HepG2 (cell line): ENCODE results near the gene SYP. TPM values are rescaled to one million over a fixed set of nuclear protein-coding genes. Genes with fewer than 3 reads are reported as not detected.

Source experiments
- ATAC-seq: fragments of 200-7000 bp; cut with Tn5 transposase; 3 replicates; pipeline ENCODE4 v1.9.1; 2020; ENCODE audit warnings: mild to moderate bottlenecking, moderate library complexity
- BruUV-seq: library from RNA; stranded (reverse); fragments of 400-500 nt; replicated peaks from 2 replicates; lab custom pipeline; 2021; lab: Mats Ljungman, UMichigan
- CTCF ChIA-PET: fragments of 300-600 bp; formaldehyde crosslinking; extraction: SDS; loops from one replicate; lab custom pipeline; 2021; ENCODE audit warnings: low total read pairs, inconsistent platforms, low intra/inter-chr PET ratio; lab: Yijun Ruan, JAX
- POLR2A ChIA-PET: fragments of 350-600 bp; sonication (Branson Sonifier 250); formaldehyde crosslinking; loops from one replicate; lab custom pipeline; 2020; ENCODE audit warnings: antibody characterized with exemption, inconsistent platforms; lab: Yijun Ruan, JAX
- DNase-seq: peaks from one replicate; pipeline ENCODE4 v3.0.0-alpha.2; 2015; ENCODE audit warnings: low spot score
- FAIRE-seq: peaks from 3 replicates; lab custom pipeline; 2011; peaks lifted over from hg19 to GRCh38; lab: Jason Lieb, UNC
- H2AFZ ChIP-seq: one replicate; pipeline ENCODE4 v1.6.1; 2011; ENCODE audit warnings: low read length, inconsistent platforms
- H3K27ac ChIP-seq: fragments of 300-600 bp; 3 replicates; pipeline ENCODE4 v1.8.0; 2011; ENCODE audit warnings: mixed run types, mild to moderate bottlenecking, mixed read lengths, low read length, inconsistent platforms; ENCODE audit not compliant: insufficient read depth; ENCODE audit errors: extremely low read length
- H3K27me3 ChIP-seq, 2 experiments: fragments of 200-600 bp in 1 of 2; 2 replicates in 1 of 2; 3 replicates in 1 of 2; pipeline versions ENCODE4 v1.6.0 to v1.8.0; 2011; ENCODE audit warnings: low read length in 2 of 2, mild to moderate bottlenecking in 2 of 2, moderate library complexity in 2 of 2, inconsistent platforms in 1 of 2; ENCODE audit not compliant: insufficient read depth in 2 of 2, control insufficient read depth in 1 of 2
- H3K36me3 ChIP-seq, 2 experiments: fragments of 200-600 bp in 1 of 2; replicated peaks in 1 of 2; 2 replicates in 1 of 2; 3 replicates in 1 of 2; pipeline versions ENCODE4 v1.5.1 to v1.8.0; 2011; ENCODE audit warnings: low read length in 2 of 2, inconsistent platforms in 1 of 2; ENCODE audit not compliant: insufficient read depth in 2 of 2, control insufficient read depth in 1 of 2
- H3K4me1 ChIP-seq: 2 replicates; pipeline ENCODE4 v1.5.1; 2012; ENCODE audit warnings: low read length, inconsistent platforms; ENCODE audit not compliant: insufficient read depth
- H3K4me2 ChIP-seq: 2 replicates; pipeline ENCODE4 v1.6.0; 2011; ENCODE audit warnings: low read depth, low read length, inconsistent platforms
- H3K4me3 ChIP-seq, 3 experiments: fragments of 200-600 bp in 1 of 3; sonication (generic), shearing (Covaris generic) in 1 of 3; replicated peaks in 1 of 3; 2 replicates each; pipeline ENCODE4 v1.5.1; 2011 to 2016; ENCODE audit warnings: low read length in 3 of 3, inconsistent platforms in 2 of 3, low read depth in 2 of 3, mild to moderate bottlenecking in 2 of 3, control low read depth in 1 of 3, mixed read lengths in 1 of 3; ENCODE audit not compliant: insufficient read depth in 1 of 3
- H3K79me2 ChIP-seq: one replicate; pipeline ENCODE4 v1.6.1; 2011; ENCODE audit warnings: low read length, inconsistent platforms; ENCODE audit not compliant: insufficient read depth
- H3K9ac ChIP-seq: 2 replicates; pipeline ENCODE4 v1.6.0; 2011; ENCODE audit warnings: mild to moderate bottlenecking, low read depth, low read length, inconsistent platforms; ENCODE audit not compliant: insufficient read depth
- H3K9me3 ChIP-seq: 2 replicates; pipeline ENCODE4 v1.5.1; 2012; ENCODE audit warnings: mild to moderate bottlenecking, low read length
- H4K20me1 ChIP-seq: 2 replicates; pipeline ENCODE4 v1.6.0; 2011; ENCODE audit warnings: inconsistent platforms, mild to moderate bottlenecking, low read length, moderate library complexity; ENCODE audit not compliant: insufficient read depth
- FOXO4 ChIP-seq: sonication (generic); formaldehyde crosslinking; conservative IDR thresholded peaks from 2 replicates; pipeline ENCODE4 v1.8.1; 2023; ENCODE audit warnings: missing genetic modification reagents
- GLMP ChIP-seq: sonication (generic); formaldehyde crosslinking; IDR thresholded peaks from 2 replicates; pipeline ENCODE4 v1.9.0; 2021; ENCODE audit warnings: missing genetic modification reagents, mild to moderate bottlenecking, borderline replicate concordance
- MED1 ChIP-seq: sonication (generic); formaldehyde crosslinking; IDR thresholded peaks from 2 replicates; pipeline ENCODE4 v1.4.0; 2020; ENCODE audit warnings: missing genetic modification reagents
- MLLT10 ChIP-seq: sonication (generic); formaldehyde crosslinking; IDR thresholded peaks from 2 replicates; pipeline ENCODE4 v1.4.0; 2020; ENCODE audit warnings: missing genetic modification reagents
- PHF21A ChIP-seq: sonication (generic); formaldehyde crosslinking; IDR thresholded peaks from 2 replicates; pipeline ENCODE4 v1.5.0; 2020; ENCODE audit warnings: mild to moderate bottlenecking, missing genetic modification reagents
- SIN3A ChIP-seq: IDR thresholded peaks from 2 replicates; pipeline ENCODE4 v1.6.1; 2011; ENCODE audit warnings: low read depth, mild to moderate bottlenecking, control low read depth, low read length, borderline replicate concordance
- SP5 ChIP-seq: IDR thresholded peaks from 2 replicates; pipeline ENCODE4 v1.6.1; 2016; ENCODE audit warnings: low read depth, borderline replicate concordance
- TBL1XR1 ChIP-seq: fragments of 150-350 bp; IDR thresholded peaks from 2 replicates; pipeline ENCODE4 v1.6.1; 2014; ENCODE audit warnings: borderline replicate concordance, low read length; ENCODE audit not compliant: partially characterized antibody
- TFDP2 ChIP-seq: sonication (generic); formaldehyde crosslinking; IDR thresholded peaks from 2 replicates; pipeline ENCODE4 v1.4.0; 2020; ENCODE audit warnings: missing genetic modification reagents
- THAP7 ChIP-seq: sonication (generic); formaldehyde crosslinking; IDR thresholded peaks from 2 replicates; pipeline ENCODE4 v1.8.1; 2023; ENCODE audit warnings: mild to moderate bottlenecking, missing genetic modification reagents
- U2AF2 ChIP-seq: fragments of 200-400 bp; formaldehyde crosslinking; IDR thresholded peaks from 2 replicates; pipeline ENCODE4 v1.6.1; 2017; ENCODE audit warnings: low read depth, mild to moderate bottlenecking, low read length
- ZNF280B ChIP-seq: sonication (generic); formaldehyde crosslinking; IDR thresholded peaks from 2 replicates; pipeline ENCODE4 v1.5.0; 2020; ENCODE audit warnings: missing genetic modification reagents, mild to moderate bottlenecking, borderline replicate concordance
- ZNF337 ChIP-seq: sonication (generic); formaldehyde crosslinking; IDR thresholded peaks from 2 replicates; pipeline ENCODE4 v1.5.1; 2020; ENCODE audit warnings: missing genetic modification reagents, low read depth, mild to moderate bottlenecking, borderline replicate concordance
- ZNF569 ChIP-seq: sonication (generic); formaldehyde crosslinking; IDR thresholded peaks from 2 replicates; pipeline ENCODE4 v1.5.0; 2020; ENCODE audit warnings: mild to moderate bottlenecking, missing genetic modification reagents, moderate library complexity, borderline replicate concordance
- ZNF720 ChIP-seq: sonication (generic); formaldehyde crosslinking; IDR thresholded peaks from 2 replicates; pipeline ENCODE4 v1.4.0; 2020; ENCODE audit warnings: missing genetic modification reagents
- ZNF780A ChIP-seq: sonication (generic); formaldehyde crosslinking; IDR thresholded peaks from 2 replicates; pipeline ENCODE4 v1.8.0; 2022; ENCODE audit warnings: mild to moderate bottlenecking, missing genetic modification reagents, moderate library complexity
- whole genome bisulfite sequencing: methylation state at CpG from one replicate; pipeline ENCODE4 v1.1.6; 2017; ENCODE audit warnings: low lambda C conversion rate; 5-methylcytosine and 5-hydroxymethylcytosine counted together
- in situ Hi-C: cut with HindIII; loops from 2 replicates; pipeline ENCODE4 v1.10.0; 2017; ENCODE audit warnings: low pct_unique_long_range_greater_than_20kb; ENCODE audit not compliant: extremely low pct_ligation_motif_present
- intact Hi-C: fragments of 100-400 bp; cut with micrococcal nuclease; formaldehyde crosslinking; loops from one replicate; pipeline ENCODE4 v1.10.0; 2022; ENCODE audit not compliant: unreplicated experiment
- polyA plus RNA-seq, 8 experiments: library from polyadenylated mRNA; depleted of rRNA in 3 of 8; stranded (reverse) in 7 of 8; unstranded in 1 of 8; fragments of >200 nt; fragmentation: Illumina TruSeq in 4 of 8; extraction: Trizol in 4 of 8; gene quantifications; 2 replicates each; pipeline versions ENCODE4 v1.2.1 to v1.2.3, GENCODE V29; 2011 to 2016; ENCODE audit warnings: low read depth in 4 of 8, missing spikeins in 1 of 8, mixed read lengths in 1 of 8; ENCODE audit not compliant: insufficient read depth in 1 of 8
- total RNA-seq, 5 experiments: library from RNA; depleted of rRNA; stranded (reverse); fragments of >200 nt; fragmentation: Illumina TruSeq; extraction: Trizol; gene quantifications; 2 replicates each; pipeline ENCODE4 v1.2.3, GENCODE V29; 2016; ENCODE audit warnings: low read depth in 1 of 5

SYP gene
- total and polyA plus RNA-seq, 2 of the 13 experiments (the other 11 are each of a cell fraction or from before 2014, with no cell fraction given): 2.0 to 2.5 TPM

- in situ Hi-C loops (loop anchor here (5.0 kb wide), 1 partner anchor 64 kb away; the partner anchor contains the start of gene GPKOW), intact Hi-C loops (loop anchor here (5.0 kb wide), 1 partner anchor 449 kb away; no protein-coding TSS in a partner anchor)
- Histone ChIP-seq H4K20me1 (no peaks in the 10 kb centered on the region), H3K27me3 (no peaks in the 10 kb centered on the region), H3K4me2 (peak within 1 kb of the TSS; percentile 72), H3K27ac (peak within 1 kb of the TSS; percentile 44), H3K4me3 (peak within 1 kb of the TSS; percentile 54 to 81 (median 78); a peak in 5 of 6 replicates), H3K9ac (peak within 1 kb of the TSS; percentile 76), H3K36me3 (no peaks in the 10 kb centered on the region; a peak in 1 of 5 replicates), H3K9me3 (no peaks in the 10 kb centered on the region), H3K79me2 (no peaks in the 10 kb centered on the region), H3K4me1 (peaks cover 33% of the 10 kb centered on the region), H2AFZ (no peak within 1 kb of the TSS)
- no TSS peak for BruUV-seq
- CTCF ChIA-PET: interaction anchor here (1.2 kb wide), 1 partner anchor 66 kb away, joined by 3 read pairs; no protein-coding TSS in a partner anchor
- ATAC-seq: peak; percentile 67
- FAIRE-seq: no peak
- 66% methylated on average over 8 of the region's 62 CpGs for WGBS
- POLR2A ChIA-PET: no interaction called here
- DNase-seq: peak; percentile 61
- TF ChIP-seq ZNF720 (CRISPR knock-in tag) (no peak), THAP7 (CRISPR knock-in tag) (no peak), MED1 (CRISPR knock-in tag) (no peak; the same call in 1 of the 2 replicates), PHF21A (CRISPR knock-in tag) (peak; percentile 43; the same call in 1 of the 2 replicates), GLMP (CRISPR knock-in tag) (no peak), TFDP2 (CRISPR knock-in tag) (peak; percentile 57), TBL1XR1 (no peak), SP5 (peak; percentile 71; the same call in 1 of the 2 replicates), FOXO4 (0 out of 2 replicates have a peak, but pooled peaks have one; percentile 83), ZNF280B (CRISPR knock-in tag) (no peak), ZNF780A (CRISPR knock-in tag) (no peak), ZNF569 (CRISPR knock-in tag) (no peak), SIN3A (peak; percentile 25; the same call in 1 of the 2 replicates), MLLT10 (no peak), ZNF337 (CRISPR knock-in tag) (no peak), U2AF2 (no peak)
These were observed 13.6 kb downstream of the SYP start, which contains the start of gene PRICKLE3 for GRCh38 chrX:49186125-49187027. Gene PRICKLE3, minus strand, starts transcription at chrX:49186373. Its CDS starts 76 bp downstream, at chrX:49186297.
